Right renal pelvis (tissue), 4 donors: Measurements from ENCODE around the gene MACROH2A2. TPM values are rescaled to one million over a fixed set of nuclear protein-coding genes. Genes with fewer than 3 reads are reported as not detected.

Source experiments
- DNase-seq, 4 donors: peaks; one replicate each; pipeline ENCODE4 v3.0.0-alpha.2; 2013; ENCODE audit warnings: low read depth in 4 of 4, low spot score in 3 of 4, missing footprints in 1 of 4
- polyA plus RNA-seq, 4 donors: library from polyadenylated mRNA; unstranded; fragments of 120-200 nt; gene quantifications; one replicate each; pipeline ENCODE4 v1.2.1, GENCODE V29; 2013; ENCODE audit not compliant: insufficient read length in 4 of 4

Gene MACROH2A2
- polyA plus RNA-seq, 4 donors: 75.6 to 92.7 (median 84.1) TPM

GRCh38 chr10:70125918-70126552, 73.4 kb downstream of the MACROH2A2 start:
- no peak for DNase-seq

DNA sequence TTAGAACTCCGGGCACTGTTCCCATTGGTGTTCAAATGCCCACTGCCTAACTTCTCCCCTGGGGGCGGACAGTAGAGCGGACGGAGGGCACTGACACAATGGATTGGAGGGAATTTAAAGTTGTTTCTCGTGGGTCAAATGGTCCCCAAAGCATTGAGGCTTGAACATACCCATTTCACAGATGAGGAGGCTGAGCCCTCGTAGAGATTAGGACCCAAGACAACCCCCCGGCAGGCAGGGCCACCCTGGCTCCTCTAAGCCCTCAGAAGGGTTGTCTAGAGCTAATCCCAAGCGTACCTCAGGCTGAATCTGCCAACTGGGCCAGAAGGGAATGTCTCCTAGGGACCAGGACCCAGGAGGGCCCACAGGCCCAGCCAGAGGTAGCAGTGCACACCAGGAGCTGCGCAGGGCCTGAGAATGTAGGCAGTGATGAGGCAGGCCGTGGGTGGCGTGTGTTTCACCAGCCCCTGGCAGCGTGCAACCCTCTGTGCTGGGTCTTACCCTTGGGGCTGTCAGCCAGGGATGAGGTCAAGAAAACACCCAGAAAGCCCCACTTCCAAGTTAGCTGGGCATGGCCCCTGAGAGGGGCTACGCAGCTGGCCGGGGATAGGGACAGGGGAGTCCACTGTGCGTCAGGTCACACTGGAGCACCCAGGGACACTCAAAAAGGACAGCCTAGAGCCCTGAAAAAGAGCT, 74.2 kb downstream of the MACROH2A2 start:
- no peak for DNase-seq

GRCh38 chr10:70130878-70131559, 78.4 kb downstream of the MACROH2A2 start:
- DNase-seq: no peak

GRCh38 chr10:70131560-70131937, 78.9 kb downstream of the MACROH2A2 start:
- no peak for DNase-seq

GRCh38 chr10:70132098-70133029, 79.7 kb downstream of the MACROH2A2 start, which contains the start of gene AIFM2:
TSS of gene AIFM2 (minus strand) at chr10:70132825. CDS start at chr10:70124084, 8,741 bp downstream.
- peak; percentile 35 to 60 (median 52) for DNase-seq

DNA sequence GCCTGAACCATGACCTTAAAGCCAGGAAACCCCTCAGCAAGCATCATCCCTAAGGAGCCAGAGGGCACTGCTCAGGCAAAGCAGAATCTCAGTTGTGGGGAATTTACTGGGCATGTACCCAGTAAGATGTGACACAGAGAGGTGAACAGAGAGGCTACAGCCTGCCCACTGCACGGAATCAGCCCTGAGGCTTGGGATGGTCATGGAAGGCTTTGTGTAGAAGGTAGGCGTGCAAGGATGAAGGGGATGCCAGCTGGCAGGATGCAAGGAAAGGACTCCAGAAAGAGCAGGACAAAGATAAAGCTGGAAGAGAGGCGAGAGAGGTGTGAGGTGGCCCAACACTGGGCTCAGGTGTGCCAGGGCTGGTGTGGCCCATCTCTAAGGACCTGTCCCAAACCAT, 82.4 kb downstream of the MACROH2A2 start:
- no peak for DNase-seq

DNA sequence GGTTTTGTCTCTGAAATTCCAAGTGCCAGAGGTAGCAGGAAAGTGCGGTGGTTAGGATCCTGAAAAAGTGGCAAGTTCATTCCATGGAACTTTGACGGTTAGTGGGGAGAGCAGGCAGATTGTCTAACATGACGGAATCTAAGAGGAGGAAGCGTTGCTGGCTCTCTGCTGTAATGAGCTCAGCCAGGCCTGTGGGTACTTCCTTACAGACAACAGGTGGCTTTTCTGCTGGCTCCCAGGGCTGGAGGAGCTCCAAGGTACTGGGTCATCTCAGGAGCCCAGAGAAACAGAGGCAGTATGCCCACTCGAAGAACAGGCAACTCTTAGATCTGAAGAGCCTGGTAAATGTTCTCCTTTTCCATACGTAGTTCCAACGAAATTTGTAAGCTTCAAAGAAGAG, 83.0 kb downstream of the MACROH2A2 start:
- DNase-seq: no peak

- no peak for DNase-seq
These were observed 84.5 kb downstream of the MACROH2A2 start for GRCh38 chr10:70137135-70137534.

DNA sequence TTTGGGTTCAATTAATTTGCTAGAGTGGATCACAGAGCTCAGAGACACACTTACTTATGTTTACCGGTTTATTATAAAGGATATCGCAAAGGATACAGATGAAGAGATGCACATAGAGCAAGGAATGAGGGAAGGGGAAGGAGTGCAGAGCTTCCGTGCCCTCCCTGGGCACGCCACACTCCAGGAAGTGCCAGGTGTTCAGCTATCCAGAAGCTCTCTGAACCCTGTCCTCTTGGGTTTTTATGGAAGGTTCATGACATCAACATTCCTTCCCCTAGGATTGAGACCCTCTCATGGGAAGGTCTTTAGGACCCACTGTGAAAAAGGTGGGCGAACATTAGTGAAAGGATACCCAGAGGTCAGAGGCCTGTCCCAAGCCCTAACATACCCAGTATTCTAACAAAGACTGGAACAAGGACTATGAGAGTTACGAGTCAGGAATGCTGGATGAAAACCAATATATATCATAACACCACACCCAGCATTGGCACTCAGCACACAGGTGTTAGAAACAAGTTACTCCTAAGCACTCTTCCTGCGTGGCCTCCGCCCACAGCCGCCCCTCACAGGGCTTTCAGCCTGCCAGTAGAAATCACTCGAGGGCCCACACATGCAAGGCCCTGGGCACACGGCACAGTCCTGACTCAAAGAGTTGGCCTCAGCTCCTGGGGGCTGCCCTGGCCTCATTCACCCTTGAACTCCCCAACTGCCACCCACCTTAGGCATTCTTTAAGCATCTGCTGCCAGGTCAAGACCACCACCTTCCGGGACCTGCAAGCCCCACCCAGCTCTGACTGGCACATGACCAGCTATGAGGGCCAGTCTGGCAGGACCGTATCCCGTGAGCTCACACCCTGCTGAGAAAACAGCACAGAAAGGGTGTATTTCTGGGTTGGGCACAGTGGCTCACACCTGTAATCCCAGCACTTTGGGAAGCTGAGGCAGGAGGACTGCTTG, 85.6 kb downstream of the MACROH2A2 start:
- no peak for DNase-seq

- no peak for DNase-seq
These were observed 86.7 kb downstream of the MACROH2A2 start for GRCh38 chr10:70139151-70139996.

DNA sequence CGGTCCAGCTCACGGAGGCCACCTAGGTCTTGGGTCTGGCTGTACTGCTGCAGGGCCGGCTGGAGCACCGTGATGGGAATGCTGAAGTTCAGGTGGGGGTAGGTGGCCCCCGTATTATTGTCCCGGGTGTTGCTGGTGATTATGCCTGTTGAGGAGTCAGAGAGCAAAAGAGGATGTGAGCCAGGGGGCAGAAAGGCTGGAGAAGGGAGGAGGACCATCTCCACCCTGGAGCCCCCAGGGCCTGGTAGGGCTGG, 87.3 kb downstream of the MACROH2A2 start:
- DNase-seq: no peak

DNA sequence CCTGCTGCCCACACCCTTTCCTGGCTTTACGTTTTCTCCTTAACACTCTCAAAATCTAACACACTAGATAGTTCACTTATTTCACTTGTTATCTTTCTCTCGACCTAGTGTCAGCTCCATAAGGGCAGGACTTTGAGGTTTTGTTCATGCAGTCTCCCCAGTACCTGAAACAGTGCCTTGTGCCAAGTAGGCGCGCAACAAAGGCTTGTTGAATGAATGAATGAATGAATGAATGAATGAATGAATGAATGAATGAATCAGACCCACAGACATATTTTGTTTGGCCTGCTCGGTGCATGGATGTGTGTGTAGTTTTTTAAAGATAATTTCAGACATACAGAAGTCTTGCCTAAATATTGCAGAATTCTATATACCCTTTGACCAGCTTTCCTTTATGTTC, 87.7 kb downstream of the MACROH2A2 start:
- DNase-seq: no peak

GRCh38 chr10:70142555-70142954, 89.9 kb downstream of the MACROH2A2 start:
- no peak for DNase-seq

DNA sequence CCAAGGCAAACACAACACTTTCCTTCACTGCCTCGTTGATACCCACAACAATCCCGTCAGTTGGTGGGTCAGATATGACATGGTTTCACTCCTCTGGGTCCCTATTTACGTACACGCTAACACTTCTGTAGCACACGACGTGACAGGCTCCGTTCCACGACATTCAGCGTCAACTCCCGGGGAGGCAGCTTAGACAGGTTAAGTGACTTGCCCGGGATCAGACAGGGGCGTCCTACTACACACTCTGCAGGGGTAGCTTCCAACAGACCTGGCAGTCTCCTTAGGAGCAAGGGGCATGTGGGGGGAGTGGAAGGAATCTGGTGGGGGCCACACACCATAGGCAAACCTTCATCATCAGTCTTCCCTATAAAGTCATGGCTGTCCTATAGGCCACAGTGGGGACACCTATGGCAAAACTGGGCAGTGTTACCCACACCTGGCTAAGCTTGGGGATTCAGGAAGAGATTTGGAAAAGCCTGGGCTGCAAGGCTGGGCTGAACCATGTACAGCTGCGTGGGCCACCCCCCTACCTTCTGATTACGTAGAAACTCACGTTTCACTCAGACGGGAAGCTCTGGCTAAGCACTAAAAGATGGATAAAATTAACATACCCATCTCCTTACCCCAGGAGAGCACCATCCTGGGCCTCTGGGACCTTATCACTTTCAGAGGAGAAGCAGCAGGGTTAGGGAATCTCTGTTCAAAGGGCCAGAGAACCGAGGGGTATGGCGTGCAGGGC, 91.9 kb downstream of the MACROH2A2 start:
- no peak for DNase-seq

GRCh38 chr10:70145166-70145665, 92.6 kb downstream of the MACROH2A2 start:
- DNase-seq: no peak

DNA sequence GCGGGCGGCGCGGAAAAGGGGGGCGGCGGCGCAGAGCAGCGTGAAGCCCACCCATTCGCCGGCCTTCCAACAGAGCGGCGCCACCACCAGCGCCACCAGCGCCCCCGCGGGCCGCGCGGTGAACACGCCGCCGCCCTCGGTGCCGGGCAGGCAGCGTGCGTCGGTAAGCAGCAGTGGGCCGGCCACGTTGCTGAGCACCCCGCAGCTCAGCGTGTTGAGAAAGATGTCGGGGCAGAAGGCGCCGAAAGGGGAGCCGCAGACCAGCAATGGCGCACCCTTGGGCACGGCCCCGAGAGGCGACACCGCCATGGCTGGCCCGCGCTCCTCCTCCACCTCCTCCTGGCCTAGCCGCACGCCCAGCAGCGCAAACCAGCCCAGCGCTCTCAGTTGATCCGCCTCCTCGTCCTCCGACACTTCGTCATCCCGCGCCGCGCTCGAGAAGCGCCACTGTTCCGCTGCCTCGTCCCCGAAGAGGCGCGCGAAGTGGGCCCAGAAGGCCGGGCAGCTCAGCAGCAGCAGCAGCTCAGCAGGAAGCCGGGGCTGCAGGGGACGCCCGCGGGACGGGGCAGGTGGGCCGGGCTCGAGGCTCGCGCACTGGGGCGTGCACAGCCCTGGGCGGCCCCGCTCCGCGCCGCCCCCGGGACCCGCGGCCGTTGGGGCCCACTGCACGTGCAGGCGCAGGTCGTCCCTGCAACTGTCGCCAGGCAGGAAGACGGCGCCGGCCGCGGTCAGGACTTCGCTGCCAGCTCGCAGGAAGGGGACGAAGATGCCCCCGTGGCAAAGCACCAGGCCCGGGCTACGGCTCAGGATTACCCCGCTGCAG, 93.2 kb downstream of the MACROH2A2 start:
- peak; percentile 35 to 55 (median 44) for DNase-seq
